ENCODE results near the gene MTERF1. TPM values are rescaled to one million over a fixed set of nuclear protein-coding genes. Genes with fewer than 3 reads are reported as not detected.
A peak's percentile ranks its signal among the peaks of the same experiment; 100 is the strongest.

Gene MTERF1, protein sequence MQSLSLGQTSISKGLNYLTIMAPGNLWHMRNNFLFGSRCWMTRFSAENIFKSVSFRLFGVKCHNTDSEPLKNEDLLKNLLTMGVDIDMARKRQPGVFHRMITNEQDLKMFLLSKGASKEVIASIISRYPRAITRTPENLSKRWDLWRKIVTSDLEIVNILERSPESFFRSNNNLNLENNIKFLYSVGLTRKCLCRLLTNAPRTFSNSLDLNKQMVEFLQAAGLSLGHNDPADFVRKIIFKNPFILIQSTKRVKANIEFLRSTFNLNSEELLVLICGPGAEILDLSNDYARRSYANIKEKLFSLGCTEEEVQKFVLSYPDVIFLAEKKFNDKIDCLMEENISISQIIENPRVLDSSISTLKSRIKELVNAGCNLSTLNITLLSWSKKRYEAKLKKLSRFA
- total RNA-seq (2014; rRNA removed; shearing (Covaris generic)) (13.5 and 19.7 TPM in 2 replicates), polyA plus RNA-seq (2016; fragmentation: Nextera tagmentation; extraction: Ambion mirVana) (11.2 and 14.5 TPM in 2 replicates)
- long read RNA-seq, partial matches to known transcripts = 0 of 5 reads
- long read RNA-seq, other reads (novel, unspliced or antisense) = 0 of 5 reads

DNA sequence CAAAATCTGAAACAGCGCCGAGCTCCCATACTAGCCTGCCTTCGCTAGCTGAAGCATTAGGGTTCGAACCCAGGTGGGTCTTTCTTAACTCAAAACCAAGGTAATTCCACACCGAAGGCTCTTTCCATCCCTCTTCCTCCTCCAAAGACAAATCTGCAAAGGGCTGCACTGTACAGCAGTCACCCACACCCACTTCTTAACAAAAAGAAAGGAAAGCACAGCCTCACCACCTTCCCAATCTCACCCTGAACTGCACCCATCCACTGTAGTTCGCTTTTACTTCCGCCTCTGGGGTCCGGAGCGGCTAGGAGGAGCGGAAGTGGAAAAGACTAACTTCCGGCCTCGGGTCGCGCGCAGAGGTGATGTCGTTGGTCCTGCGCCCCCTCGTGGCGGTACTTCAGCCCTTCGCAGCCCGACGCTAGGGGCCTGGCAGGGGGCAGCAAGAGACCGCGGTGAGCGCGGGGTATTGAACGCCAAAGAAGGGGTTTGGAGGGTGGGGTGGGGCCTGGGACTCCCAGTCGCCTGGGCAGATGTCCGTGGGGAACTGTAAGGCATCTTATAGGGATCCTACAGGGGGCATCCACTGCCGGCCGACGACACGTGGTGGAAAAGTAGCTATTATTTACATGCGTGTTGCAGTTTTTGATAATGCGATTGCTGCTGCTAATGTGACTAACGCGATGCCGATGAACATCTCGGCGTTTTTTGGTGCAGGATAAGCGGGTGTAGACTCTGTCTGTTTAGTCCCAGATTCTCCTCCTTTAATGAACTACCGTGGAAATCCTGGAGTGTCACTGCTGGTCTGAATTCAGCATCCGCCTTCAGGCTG, at the start of gene MTERF1:
MTERF1 (minus strand) TSS at position 290 of the 829 bp plus-strand sequence. CDS start 619 bp downstream, outside the sequence.
- peak within 1 kb of the TSS; percentile 95 for H3K4me3 Mint-ChIP-seq
- H3K27ac ChIP-seq (ENCODE audit: low read depth) = no peak within 1 kb of the TSS
- TF ChIP-seq, protein P1, sequence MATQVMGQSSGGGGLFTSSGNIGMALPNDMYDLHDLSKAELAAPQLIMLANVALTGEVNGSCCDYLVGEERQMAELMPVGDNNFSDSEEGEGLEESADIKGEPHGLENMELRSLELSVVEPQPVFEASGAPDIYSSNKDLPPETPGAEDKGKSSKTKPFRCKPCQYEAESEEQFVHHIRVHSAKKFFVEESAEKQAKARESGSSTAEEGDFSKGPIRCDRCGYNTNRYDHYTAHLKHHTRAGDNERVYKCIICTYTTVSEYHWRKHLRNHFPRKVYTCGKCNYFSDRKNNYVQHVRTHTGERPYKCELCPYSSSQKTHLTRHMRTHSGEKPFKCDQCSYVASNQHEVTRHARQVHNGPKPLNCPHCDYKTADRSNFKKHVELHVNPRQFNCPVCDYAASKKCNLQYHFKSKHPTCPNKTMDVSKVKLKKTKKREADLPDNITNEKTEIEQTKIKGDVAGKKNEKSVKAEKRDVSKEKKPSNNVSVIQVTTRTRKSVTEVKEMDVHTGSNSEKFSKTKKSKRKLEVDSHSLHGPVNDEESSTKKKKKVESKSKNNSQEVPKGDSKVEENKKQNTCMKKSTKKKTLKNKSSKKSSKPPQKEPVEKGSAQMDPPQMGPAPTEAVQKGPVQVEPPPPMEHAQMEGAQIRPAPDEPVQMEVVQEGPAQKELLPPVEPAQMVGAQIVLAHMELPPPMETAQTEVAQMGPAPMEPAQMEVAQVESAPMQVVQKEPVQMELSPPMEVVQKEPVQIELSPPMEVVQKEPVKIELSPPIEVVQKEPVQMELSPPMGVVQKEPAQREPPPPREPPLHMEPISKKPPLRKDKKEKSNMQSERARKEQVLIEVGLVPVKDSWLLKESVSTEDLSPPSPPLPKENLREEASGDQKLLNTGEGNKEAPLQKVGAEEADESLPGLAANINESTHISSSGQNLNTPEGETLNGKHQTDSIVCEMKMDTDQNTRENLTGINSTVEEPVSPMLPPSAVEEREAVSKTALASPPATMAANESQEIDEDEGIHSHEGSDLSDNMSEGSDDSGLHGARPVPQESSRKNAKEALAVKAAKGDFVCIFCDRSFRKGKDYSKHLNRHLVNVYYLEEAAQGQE (IDR thresholded peaks at IDR 0.05; ENCODE audit: unreplicated experiment) = no peak
- TF ChIP-seq EZH2phosphoT487 (IDR thresholded peaks at IDR 0.05; ENCODE audit: unreplicated experiment) = no peak
- TF ChIP-seq, protein P2, sequence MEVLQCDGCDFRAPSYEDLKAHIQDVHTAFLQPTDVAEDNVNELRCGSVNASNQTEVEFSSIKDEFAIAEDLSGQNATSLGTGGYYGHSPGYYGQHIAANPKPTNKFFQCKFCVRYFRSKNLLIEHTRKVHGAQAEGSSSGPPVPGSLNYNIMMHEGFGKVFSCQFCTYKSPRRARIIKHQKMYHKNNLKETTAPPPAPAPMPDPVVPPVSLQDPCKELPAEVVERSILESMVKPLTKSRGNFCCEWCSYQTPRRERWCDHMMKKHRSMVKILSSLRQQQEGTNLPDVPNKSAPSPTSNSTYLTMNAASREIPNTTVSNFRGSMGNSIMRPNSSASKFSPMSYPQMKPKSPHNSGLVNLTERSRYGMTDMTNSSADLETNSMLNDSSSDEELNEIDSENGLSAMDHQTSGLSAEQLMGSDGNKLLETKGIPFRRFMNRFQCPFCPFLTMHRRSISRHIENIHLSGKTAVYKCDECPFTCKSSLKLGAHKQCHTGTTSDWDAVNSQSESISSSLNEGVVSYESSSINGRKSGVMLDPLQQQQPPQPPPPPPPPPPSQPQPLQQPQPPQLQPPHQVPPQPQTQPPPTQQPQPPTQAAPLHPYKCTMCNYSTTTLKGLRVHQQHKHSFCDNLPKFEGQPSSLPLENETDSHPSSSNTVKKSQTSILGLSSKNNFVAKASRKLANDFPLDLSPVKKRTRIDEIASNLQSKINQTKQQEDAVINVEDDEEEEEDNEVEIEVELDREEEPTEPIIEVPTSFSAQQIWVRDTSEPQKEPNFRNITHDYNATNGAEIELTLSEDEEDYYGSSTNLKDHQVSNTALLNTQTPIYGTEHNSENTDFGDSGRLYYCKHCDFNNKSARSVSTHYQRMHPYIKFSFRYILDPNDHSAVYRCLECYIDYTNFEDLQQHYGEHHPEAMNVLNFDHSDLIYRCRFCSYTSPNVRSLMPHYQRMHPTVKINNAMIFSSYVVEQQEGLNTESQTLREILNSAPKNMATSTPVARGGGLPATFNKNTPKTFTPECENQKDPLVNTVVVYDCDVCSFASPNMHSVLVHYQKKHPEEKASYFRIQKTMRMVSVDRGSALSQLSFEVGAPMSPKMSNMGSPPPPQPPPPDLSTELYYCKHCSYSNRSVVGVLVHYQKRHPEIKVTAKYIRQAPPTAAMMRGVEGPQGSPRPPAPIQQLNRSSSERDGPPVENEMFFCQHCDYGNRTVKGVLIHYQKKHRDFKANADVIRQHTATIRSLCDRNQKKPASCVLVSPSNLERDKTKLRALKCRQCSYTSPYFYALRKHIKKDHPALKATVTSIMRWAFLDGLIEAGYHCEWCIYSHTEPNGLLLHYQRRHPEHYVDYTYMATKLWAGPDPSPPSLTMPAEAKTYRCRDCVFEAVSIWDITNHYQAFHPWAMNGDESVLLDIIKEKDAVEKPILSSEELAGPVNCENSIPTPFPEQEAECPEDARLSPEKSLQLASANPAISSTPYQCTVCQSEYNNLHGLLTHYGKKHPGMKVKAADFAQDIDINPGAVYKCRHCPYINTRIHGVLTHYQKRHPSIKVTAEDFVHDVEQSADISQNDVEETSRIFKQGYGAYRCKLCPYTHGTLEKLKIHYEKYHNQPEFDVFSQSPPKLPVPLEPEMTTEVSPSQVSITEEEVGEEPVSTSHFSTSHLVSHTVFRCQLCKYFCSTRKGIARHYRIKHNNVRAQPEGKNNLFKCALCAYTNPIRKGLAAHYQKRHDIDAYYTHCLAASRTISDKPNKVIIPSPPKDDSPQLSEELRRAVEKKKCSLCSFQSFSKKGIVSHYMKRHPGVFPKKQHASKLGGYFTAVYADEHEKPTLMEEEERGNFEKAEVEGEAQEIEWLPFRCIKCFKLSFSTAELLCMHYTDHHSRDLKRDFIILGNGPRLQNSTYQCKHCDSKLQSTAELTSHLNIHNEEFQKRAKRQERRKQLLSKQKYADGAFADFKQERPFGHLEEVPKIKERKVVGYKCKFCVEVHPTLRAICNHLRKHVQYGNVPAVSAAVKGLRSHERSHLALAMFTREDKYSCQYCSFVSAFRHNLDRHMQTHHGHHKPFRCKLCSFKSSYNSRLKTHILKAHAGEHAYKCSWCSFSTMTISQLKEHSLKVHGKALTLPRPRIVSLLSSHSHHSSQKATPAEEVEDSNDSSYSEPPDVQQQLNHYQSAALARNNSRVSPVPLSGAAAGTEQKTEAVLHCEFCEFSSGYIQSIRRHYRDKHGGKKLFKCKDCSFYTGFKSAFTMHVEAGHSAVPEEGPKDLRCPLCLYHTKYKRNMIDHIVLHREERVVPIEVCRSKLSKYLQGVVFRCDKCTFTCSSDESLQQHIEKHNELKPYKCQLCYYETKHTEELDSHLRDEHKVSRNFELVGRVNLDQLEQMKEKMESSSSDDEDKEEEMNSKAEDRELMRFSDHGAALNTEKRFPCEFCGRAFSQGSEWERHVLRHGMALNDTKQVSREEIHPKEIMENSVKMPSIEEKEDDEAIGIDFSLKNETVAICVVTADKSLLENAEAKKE (CRISPR knock-in tag; IDR thresholded peaks at IDR 0.05) = no peak
- TF ChIP-seq JUNB (IDR thresholded peaks at IDR 0.05; ENCODE audit: unreplicated experiment) = no peak
- no peak for TF ChIP-seq EZH2 (IDR thresholded peaks at IDR 0.05; ENCODE audit: low read depth, unreplicated experiment)
- peak; percentile 85 for TF ChIP-seq CREB1 (CRISPR knock-in tag; IDR thresholded peaks at IDR 0.05; ENCODE audit: low read depth)
- TF ChIP-seq NANOG (IDR thresholded peaks at IDR 0.05; ENCODE audit: borderline replicate concordance) = peak; percentile 19; the same call in 1 of the 2 replicates
- no peak for TF ChIP-seq ZNF114 (CRISPR knock-in tag; IDR thresholded peaks at IDR 0.05)
- peak; percentile 95 for TF ChIP-seq POLR2AphosphoS5 (IDR thresholded peaks at IDR 0.05; ENCODE audit: low read depth)
- TF ChIP-seq ZNF331 (CRISPR knock-in tag; IDR thresholded peaks at IDR 0.05; ENCODE audit: low read depth) = no peak
- TF ChIP-seq, protein P3, sequence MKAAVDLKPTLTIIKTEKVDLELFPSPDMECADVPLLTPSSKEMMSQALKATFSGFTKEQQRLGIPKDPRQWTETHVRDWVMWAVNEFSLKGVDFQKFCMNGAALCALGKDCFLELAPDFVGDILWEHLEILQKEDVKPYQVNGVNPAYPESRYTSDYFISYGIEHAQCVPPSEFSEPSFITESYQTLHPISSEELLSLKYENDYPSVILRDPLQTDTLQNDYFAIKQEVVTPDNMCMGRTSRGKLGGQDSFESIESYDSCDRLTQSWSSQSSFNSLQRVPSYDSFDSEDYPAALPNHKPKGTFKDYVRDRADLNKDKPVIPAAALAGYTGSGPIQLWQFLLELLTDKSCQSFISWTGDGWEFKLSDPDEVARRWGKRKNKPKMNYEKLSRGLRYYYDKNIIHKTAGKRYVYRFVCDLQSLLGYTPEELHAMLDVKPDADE (IDR thresholded peaks at IDR 0.05) = peak; percentile 90
- no peak for TF ChIP-seq STAT1 (IDR thresholded peaks at IDR 0.05; ENCODE audit: unreplicated experiment)

More for the DNA sequence above, at the start of gene MTERF1:
- Histone ChIP-seq H3K4me2 (peak within 1 kb of the TSS; percentile 86), H2AFZ (peak within 1 kb of the TSS; percentile 91), H3F3A (replicated peaks; ENCODE audit: low read depth) (no peaks in the 10 kb centered on the region), H3K4me1 (ENCODE audit: insufficient read depth) (no peaks in the 10 kb centered on the region), H3K79me2 (replicated peaks; ENCODE audit: insufficient read depth) (peaks cover 37% of the 10 kb centered on the region), H3K4me3 (peak within 1 kb of the TSS; percentile 64), H3K36me3 (ENCODE audit: insufficient read depth) (no peaks in the 10 kb centered on the region), H3K27me3 (ENCODE audit: insufficient read depth) (no peaks in the 10 kb centered on the region), H3K9me2 (ENCODE audit: insufficient read depth) (no peaks in the 10 kb centered on the region), H4K20me1 (replicated peaks; ENCODE audit: insufficient read depth) (no peaks in the 10 kb centered on the region)
- Mint-ChIP-seq H3K4me1 (peaks cover 5% of the 10 kb centered on the region; the same call in 2 of the 3 replicates), H3K36me3 (ENCODE audit: low read depth) (peaks cover 2% of the 10 kb centered on the region; the same call in 2 of the 3 replicates), H3K27me3 (ENCODE audit: insufficient read depth, low read depth, poor library complexity) (peaks cover 9% of the 10 kb centered on the region), H3K27ac (peak within 1 kb of the TSS; percentile 89), H3K9me3 (peaks cover 3% of the 10 kb centered on the region)
- DNase-seq (ENCODE audit: low spot score) = peak; percentile 97
- peak; percentile 98 for ATAC-seq
